ENCODE measurements around the gene SPINK1.

DNA sequence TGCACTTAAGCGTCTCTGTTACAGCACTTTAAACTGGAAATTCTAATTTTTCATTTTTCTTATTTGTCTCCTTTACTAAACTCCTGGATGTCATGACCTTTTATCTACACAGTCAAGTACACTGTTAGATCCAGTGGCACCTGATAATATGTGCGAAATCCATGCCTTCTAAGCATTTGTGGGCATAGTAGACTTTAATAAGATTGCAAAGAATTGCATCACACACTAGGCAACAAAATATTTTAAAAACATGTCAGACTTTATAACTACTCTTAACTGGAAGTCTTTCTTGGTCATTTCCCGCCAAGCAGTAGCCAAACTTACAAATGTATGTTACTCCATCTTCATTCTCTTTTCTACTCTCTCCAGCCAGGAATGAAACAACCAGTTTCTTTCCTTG, 5.0 kb upstream of the SPINK1 start:
- TF ChIP-seq, protein P1, sequence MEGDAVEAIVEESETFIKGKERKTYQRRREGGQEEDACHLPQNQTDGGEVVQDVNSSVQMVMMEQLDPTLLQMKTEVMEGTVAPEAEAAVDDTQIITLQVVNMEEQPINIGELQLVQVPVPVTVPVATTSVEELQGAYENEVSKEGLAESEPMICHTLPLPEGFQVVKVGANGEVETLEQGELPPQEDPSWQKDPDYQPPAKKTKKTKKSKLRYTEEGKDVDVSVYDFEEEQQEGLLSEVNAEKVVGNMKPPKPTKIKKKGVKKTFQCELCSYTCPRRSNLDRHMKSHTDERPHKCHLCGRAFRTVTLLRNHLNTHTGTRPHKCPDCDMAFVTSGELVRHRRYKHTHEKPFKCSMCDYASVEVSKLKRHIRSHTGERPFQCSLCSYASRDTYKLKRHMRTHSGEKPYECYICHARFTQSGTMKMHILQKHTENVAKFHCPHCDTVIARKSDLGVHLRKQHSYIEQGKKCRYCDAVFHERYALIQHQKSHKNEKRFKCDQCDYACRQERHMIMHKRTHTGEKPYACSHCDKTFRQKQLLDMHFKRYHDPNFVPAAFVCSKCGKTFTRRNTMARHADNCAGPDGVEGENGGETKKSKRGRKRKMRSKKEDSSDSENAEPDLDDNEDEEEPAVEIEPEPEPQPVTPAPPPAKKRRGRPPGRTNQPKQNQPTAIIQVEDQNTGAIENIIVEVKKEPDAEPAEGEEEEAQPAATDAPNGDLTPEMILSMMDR (conservative IDR thresholded peaks at IDR 0.05 in 1 of 2, IDR thresholded peaks at IDR 0.05 in 1 of 2; ENCODE audit: extremely low read depth in 1 of 2, insufficient read depth in 1 of 2, low read depth in 1 of 2, low read length in 2 of 2) = no peak
- TF ChIP-seq EZH2 (IDR thresholded peaks at IDR 0.05; ENCODE audit: borderline replicate concordance, low read length) = no peak

All from mammary epithelial cell (primary cell).